ENCODE measurements around the gene MICAL3. TPM values are rescaled to one million over a fixed set of nuclear protein-coding genes. Genes with fewer than 3 reads are reported as not detected.

MICAL3 gene
- total and polyA plus RNA-seq, 9 donors, result 17.5 to 106 (median 81.3) TPM

- Histone ChIP-seq H3K4me1 (ENCODE audit: insufficient read depth) (peaks cover 25% of the 10 kb centered on the region), H3K27ac (no peak overlapping the region), H3K4me3 (no peak overlapping the region), H3K27me3 (no peaks in the 10 kb centered on the region), H3K36me3 (no peaks in the 10 kb centered on the region), H3K9me3 (no peaks in the 10 kb centered on the region)
- DNase-seq, result no peak
- TF ChIP-seq POLR2A (IDR thresholded peaks at IDR 0.05) (no peak), EP300 (IDR thresholded peaks at IDR 0.05) (no peak), CTCF (IDR thresholded peaks at IDR 0.05) (no peak)
- WGBS, 3 donors, result 93 to 95% (median 95%) methylated on average over 7 of the region's 7 CpGs
- intact Hi-C loops (cut with DNase I), result no loop called here
Observed at GRCh38 chr22:17928391-17928790, 96.0 kb downstream of the MICAL3 start.

GRCh38 chr22:17927062-17927461 is 97.3 kb downstream of the MICAL3 start:
- intact Hi-C loops (cut with DNase I), result no loop called here
- Histone ChIP-seq H3K27me3 (no peaks in the 10 kb centered on the region), H3K36me3 (no peaks in the 10 kb centered on the region), H3K4me1 (ENCODE audit: insufficient read depth) (peaks cover 38% of the 10 kb centered on the region), H3K4me3 (no peak overlapping the region), H3K27ac (no peak overlapping the region), H3K9me3 (no peaks in the 10 kb centered on the region)
- DNase-seq, result no peak
- no peak for TF ChIP-seq POLR2A (IDR thresholded peaks at IDR 0.05)
- TF ChIP-seq CTCF (IDR thresholded peaks at IDR 0.05), result no peak
- TF ChIP-seq EP300 (IDR thresholded peaks at IDR 0.05), result no peak

- 96 to 97% (median 97%) methylated on average over 7 of the region's 7 CpGs for WGBS, 3 donors
- no peak overlapping the region for H3K4me3 ChIP-seq
- no peak overlapping the region for H3K27ac ChIP-seq
- TF ChIP-seq CTCF (IDR thresholded peaks at IDR 0.05) (no peak), POLR2A (IDR thresholded peaks at IDR 0.05) (no peak), EP300 (IDR thresholded peaks at IDR 0.05) (no peak)
- no peak for DNase-seq
- H3K4me1 ChIP-seq (ENCODE audit: insufficient read depth), result peaks cover 43% of the 10 kb centered on the region
- no peaks in the 10 kb centered on the region for H3K9me3 ChIP-seq
- H3K27me3 ChIP-seq, result no peaks in the 10 kb centered on the region
- intact Hi-C loops (cut with DNase I), result no loop called here
- no peaks in the 10 kb centered on the region for H3K36me3 ChIP-seq
Observed at GRCh38 chr22:17926516-17926915, 97.8 kb downstream of the MICAL3 start.

GRCh38 chr22:17925431-17925841 is 98.9 kb downstream of the MICAL3 start:
- peak in 1 of 5 donors; percentile 14 for DNase-seq
- intact Hi-C loops (cut with DNase I), result no loop called here
- TF ChIP-seq CTCF (IDR thresholded peaks at IDR 0.05) (no peak), EP300 (IDR thresholded peaks at IDR 0.05) (no peak), POLR2A (IDR thresholded peaks at IDR 0.05) (no peak)
- 7 to 14% (median 8%) methylated on average over 7 of the region's 7 CpGs for WGBS, 3 donors
- H3K36me3 ChIP-seq, result no peaks in the 10 kb centered on the region
- peaks cover 50% of the 10 kb centered on the region for H3K4me1 ChIP-seq (ENCODE audit: insufficient read depth)
- H3K4me3 ChIP-seq, result no peak overlapping the region
- no peaks in the 10 kb centered on the region for H3K9me3 ChIP-seq
- no peaks in the 10 kb centered on the region for H3K27me3 ChIP-seq
- H3K27ac ChIP-seq, result peak overlapping the region in 1 of 2 donors; percentile 33
